CD4-positive, alpha-beta T cell (primary cell): ENCODE measurements around the gene INTS4. TPM values are rescaled to one million over a fixed set of nuclear protein-coding genes. Genes with fewer than 3 reads are reported as not detected.

Experiments used
- ATAC-seq: fragments of 200-7000 bp; cut with Tn5 transposase; one replicate; pipeline ENCODE4 v1.10.0; 2022; ENCODE audit warnings: mild to moderate bottlenecking; ENCODE audit not compliant: poor library complexity
- CTCF ChIA-PET: fragments of 350-600 bp; sonication (Branson Sonifier 250); formaldehyde crosslinking; loops from one replicate; lab custom pipeline; 2021; ENCODE audit warnings: antibody characterized with exemption, inconsistent platforms; lab: Charles Lee
- POLR2A ChIA-PET: fragments of 350-600 bp; sonication (Branson Sonifier 250); formaldehyde crosslinking; loops from one replicate; lab custom pipeline; 2021; ENCODE audit warnings: antibody characterized with exemption, inconsistent platforms; lab: Charles Lee
- DNase-seq, 14 experiments: peaks; one replicate each; pipeline ENCODE4 v3.0.0-alpha.2; 2013 to 2020; ENCODE audit warnings: mixed read lengths in 2 of 14
- H3K27ac ChIP-seq, 2 donors: one replicate each; pipeline versions ENCODE4 v1.5.1 to v1.7.0; 2013; ENCODE audit warnings: low read length in 2 of 2, low read depth in 1 of 2, mild to moderate bottlenecking in 1 of 2
- H3K27me3 ChIP-seq, 2 experiments: 1 replicate in 1 of 2; 2 replicates in 1 of 2; pipeline versions ENCODE4 v1.6.1 to v1.7.0; 2013; ENCODE audit warnings: low read length in 2 of 2, control low read depth in 1 of 2, mild to moderate bottlenecking in 1 of 2, moderate library complexity in 1 of 2; ENCODE audit not compliant: insufficient read depth in 2 of 2, control insufficient read depth in 1 of 2
- H3K36me3 ChIP-seq: one replicate; pipeline ENCODE4 v1.6.1; 2013; ENCODE audit warnings: low read length, control low read depth; ENCODE audit not compliant: insufficient read depth
- H3K4me1 ChIP-seq: one replicate; pipeline ENCODE4 v1.6.1; 2013; ENCODE audit warnings: low read length, control low read depth; ENCODE audit not compliant: insufficient read depth
- H3K4me3 ChIP-seq: one replicate; pipeline ENCODE4 v1.5.1; 2013; ENCODE audit warnings: mild to moderate bottlenecking, low read length, moderate library complexity
- H3K9me3 ChIP-seq, 2 experiments: 1 replicate in 1 of 2; 2 replicates in 1 of 2; pipeline versions ENCODE4 v1.6.1 to v1.7.0; 2013; ENCODE audit warnings: low read length in 2 of 2, mild to moderate bottlenecking in 2 of 2, control low read depth in 1 of 2, moderate library complexity in 1 of 2; ENCODE audit not compliant: control insufficient read depth in 1 of 2, insufficient read depth in 1 of 2
- H3K27ac Mint-ChIP-seq: one replicate; pipeline ENCODE4 v1.8.0; 2020; ENCODE audit warnings: mixed read lengths
- H3K27me3 Mint-ChIP-seq: one replicate; pipeline ENCODE4 v1.8.0; 2021; ENCODE audit warnings: mixed read lengths
- H3K36me3 Mint-ChIP-seq: one replicate; pipeline ENCODE4 v1.8.0; 2021; ENCODE audit warnings: low read depth, mixed read lengths
- H3K4me1 Mint-ChIP-seq: one replicate; pipeline ENCODE4 v1.8.0; 2021; ENCODE audit warnings: low read depth, mixed read lengths
- H3K4me3 Mint-ChIP-seq: one replicate; pipeline ENCODE4 v1.8.0; 2020; ENCODE audit warnings: mild to moderate bottlenecking, mixed read lengths
- H3K9me3 Mint-ChIP-seq: one replicate; pipeline ENCODE4 v1.8.0; 2020; ENCODE audit warnings: mixed read lengths
- intact Hi-C, 2 experiments: fragments of 100-400 bp; cut with DNase I in 1 of 2; cut with micrococcal nuclease in 1 of 2; formaldehyde crosslinking; loops; one replicate each; pipeline versions ENCODE4 v1.15.1 to v1.9.0; 2023 to 2025; cut with DNase I, micrococcal nuclease
- total RNA-seq, 174 experiments: library from RNA in 2 of 174; stranded (reverse) in 2 of 174; gene quantifications; one replicate each; pipeline ENCODE4 v1.2.3 and lab custom pipeline; 2021 to 2026
- TF ChIP-seq, protein P1 (sequence below): fragments of 200-600 bp; IDR thresholded peaks from one replicate; pipeline ENCODE4 v1.8.0; 2022; ENCODE audit warnings: antibody characterized with exemption, mild to moderate bottlenecking

The INTS4 gene
- total RNA-seq, 2 experiments from 2014 or later: 46.5 to 49.2 TPM

GRCh38 chr11:78038697-78039313, 44.3 kb upstream of the INTS4 start:
- Mint-ChIP-seq H3K27ac (no peak overlapping the region), H3K4me3 (no peak overlapping the region), H3K27me3 (peaks cover 6% of the 10 kb centered on the region), H3K36me3 (no peaks in the 10 kb centered on the region), H3K9me3 (no peaks in the 10 kb centered on the region), H3K4me1 (peaks cover 13% of the 10 kb centered on the region)
- Histone ChIP-seq H3K27ac (no peak overlapping the region), H3K4me3 (no peak overlapping the region), H3K4me1 (peaks cover 6% of the 10 kb centered on the region), H3K36me3 (no peaks in the 10 kb centered on the region), H3K9me3 (no peaks in the 10 kb centered on the region), H3K27me3 (no peaks in the 10 kb centered on the region)
- DNase-seq: no peak
- ATAC-seq: no peak
- ChIA-PET POLR2A (no interaction called here), CTCF (no interaction called here)
- TF ChIP-seq, protein P1, sequence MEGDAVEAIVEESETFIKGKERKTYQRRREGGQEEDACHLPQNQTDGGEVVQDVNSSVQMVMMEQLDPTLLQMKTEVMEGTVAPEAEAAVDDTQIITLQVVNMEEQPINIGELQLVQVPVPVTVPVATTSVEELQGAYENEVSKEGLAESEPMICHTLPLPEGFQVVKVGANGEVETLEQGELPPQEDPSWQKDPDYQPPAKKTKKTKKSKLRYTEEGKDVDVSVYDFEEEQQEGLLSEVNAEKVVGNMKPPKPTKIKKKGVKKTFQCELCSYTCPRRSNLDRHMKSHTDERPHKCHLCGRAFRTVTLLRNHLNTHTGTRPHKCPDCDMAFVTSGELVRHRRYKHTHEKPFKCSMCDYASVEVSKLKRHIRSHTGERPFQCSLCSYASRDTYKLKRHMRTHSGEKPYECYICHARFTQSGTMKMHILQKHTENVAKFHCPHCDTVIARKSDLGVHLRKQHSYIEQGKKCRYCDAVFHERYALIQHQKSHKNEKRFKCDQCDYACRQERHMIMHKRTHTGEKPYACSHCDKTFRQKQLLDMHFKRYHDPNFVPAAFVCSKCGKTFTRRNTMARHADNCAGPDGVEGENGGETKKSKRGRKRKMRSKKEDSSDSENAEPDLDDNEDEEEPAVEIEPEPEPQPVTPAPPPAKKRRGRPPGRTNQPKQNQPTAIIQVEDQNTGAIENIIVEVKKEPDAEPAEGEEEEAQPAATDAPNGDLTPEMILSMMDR: no peak
- intact Hi-C loops: no loop called here

DNA sequence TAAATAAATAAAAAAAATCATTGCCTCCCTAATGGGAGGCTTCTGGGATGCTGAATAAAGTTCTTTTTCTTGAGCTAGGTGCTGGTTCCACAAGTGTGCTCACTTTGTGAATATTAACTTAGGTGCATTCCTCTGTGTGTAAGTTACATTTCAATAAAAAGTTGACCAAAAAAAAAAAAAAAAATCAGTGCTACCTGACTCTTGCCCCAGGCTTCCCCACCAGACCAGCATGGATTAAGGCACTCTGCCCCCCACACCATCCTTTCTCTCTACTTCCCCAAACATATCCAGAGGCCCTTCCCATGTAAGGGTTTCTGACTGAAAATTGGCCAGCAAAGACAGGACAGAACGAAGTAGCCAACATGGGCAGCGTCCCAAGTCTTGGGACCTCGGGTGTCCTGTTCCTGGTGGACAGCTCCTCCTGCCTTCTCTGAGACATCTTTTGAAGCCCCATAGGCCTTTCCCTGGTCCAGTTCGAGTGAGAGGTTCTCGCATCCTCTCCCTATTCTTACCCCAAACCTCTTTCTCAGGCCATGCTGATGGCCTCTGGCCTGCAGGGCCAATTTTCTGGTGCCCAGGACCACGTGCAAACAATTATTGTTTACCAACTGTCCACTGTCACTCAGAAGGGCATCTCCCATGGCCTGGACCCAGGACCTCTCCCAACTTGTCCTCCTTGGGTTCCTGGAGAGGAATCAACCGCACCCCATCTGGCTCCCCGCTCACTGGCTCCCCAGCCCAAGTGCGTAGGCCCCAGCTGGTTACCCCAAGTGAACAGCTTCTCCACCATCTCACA, 43.6 kb upstream of the INTS4 start:
- ATAC-seq (no peak), DNase-seq (no peak)
- Mint-ChIP-seq H3K4me3 (no peak overlapping the region), H3K4me1 (peaks cover 13% of the 10 kb centered on the region), H3K36me3 (no peaks in the 10 kb centered on the region), H3K27me3 (peaks cover 6% of the 10 kb centered on the region), H3K27ac (no peak overlapping the region), H3K9me3 (no peaks in the 10 kb centered on the region)
- Histone ChIP-seq H3K9me3 (no peaks in the 10 kb centered on the region), H3K4me1 (peaks cover 6% of the 10 kb centered on the region), H3K4me3 (no peak overlapping the region), H3K27ac (no peak overlapping the region), H3K27me3 (no peaks in the 10 kb centered on the region), H3K36me3 (no peaks in the 10 kb centered on the region)
- TF ChIP-seq, protein P1: no peak
- ChIA-PET POLR2A (no interaction called here), CTCF (interaction anchor here (2.7 kb wide), 1 partner anchor 8 kb away, joined by 11 read pairs; no protein-coding TSS in a partner anchor)
- intact Hi-C loops: no loop called here

- TF ChIP-seq, protein P1: no peak
- intact Hi-C loops: no loop called here
- ChIA-PET POLR2A (no interaction called here), CTCF (interaction anchor here (2.7 kb wide), 1 partner anchor 9 kb away, joined by 11 read pairs; no protein-coding TSS in a partner anchor)
- no peaks in the 10 kb centered on the region for H3K9me3 ChIP-seq
- H3K36me3 ChIP-seq: no peaks in the 10 kb centered on the region
- H3K27me3 Mint-ChIP-seq: peaks cover 6% of the 10 kb centered on the region
- H3K27ac Mint-ChIP-seq: no peak overlapping the region
- ATAC-seq (no peak), DNase-seq (no peak)
- peaks cover 6% of the 10 kb centered on the region for H3K4me1 ChIP-seq
- H3K4me3 ChIP-seq: no peak overlapping the region
- H3K9me3 Mint-ChIP-seq: no peaks in the 10 kb centered on the region
- peaks cover 13% of the 10 kb centered on the region for H3K4me1 Mint-ChIP-seq
- no peaks in the 10 kb centered on the region for H3K27me3 ChIP-seq
- no peak overlapping the region for H3K4me3 Mint-ChIP-seq
- H3K36me3 Mint-ChIP-seq: no peaks in the 10 kb centered on the region
- no peak overlapping the region for H3K27ac ChIP-seq
Measured at GRCh38 chr11:78037056-78037455, 42.6 kb upstream of the INTS4 start.
